IMR-90 (cell line): ENCODE measurements around the gene HYI. TPM values are rescaled to one million over a fixed set of nuclear protein-coding genes. Genes with fewer than 3 reads are reported as not detected.

ENCODE experiments used
- ATAC-seq: fragments of 200-7000 bp; cut with Tn5 transposase; 2 replicates; pipeline ENCODE4 v1.9.1; 2020; ENCODE audit warnings: low read depth, mild to moderate bottlenecking, moderate library complexity
- BruUV-seq: library from RNA; stranded (reverse); fragments of 400-500 nt; replicated peaks from 2 replicates; lab custom pipeline; 2021; lab: Mats Ljungman, UMichigan
- CTCF ChIA-PET: fragments of 300-600 bp; formaldehyde crosslinking; extraction: SDS; loops from one replicate; lab custom pipeline; 2021; ENCODE audit warnings: antibody characterized with exemption; lab: Yijun Ruan, JAX
- POLR2A ChIA-PET: fragments of 300-600 bp; sonication (Branson Sonifier 250); formaldehyde crosslinking; loops from one replicate; lab custom pipeline; 2022; ENCODE audit warnings: antibody characterized with exemption; ENCODE audit not compliant: unreplicated experiment; lab: Charles Lee
- DNase-seq: peaks from one replicate; pipeline ENCODE4 v3.0.0; 2013
- H2AFZ ChIP-seq: replicated peaks from 2 replicates; pipeline ENCODE3; 2013; ENCODE audit warnings: low read length, mild to moderate bottlenecking; ENCODE audit not compliant: poor library complexity
- H2AK5ac ChIP-seq: 2 replicates; pipeline ENCODE4 v1.6.1; 2013; ENCODE audit warnings: low read depth, low read length, inconsistent platforms
- H2AK9ac ChIP-seq: replicated peaks from 2 replicates; pipeline ENCODE3; 2013; ENCODE audit warnings: mild to moderate bottlenecking, low read depth, low read length, moderate library complexity; ENCODE audit not compliant: poor library complexity
- H2BK120ac ChIP-seq: 2 replicates; pipeline ENCODE4 v1.6.1; 2013; ENCODE audit warnings: low read depth, low read length, inconsistent platforms
- H2BK15ac ChIP-seq: 3 replicates; pipeline ENCODE4 v1.6.1; 2013; ENCODE audit warnings: low read depth, low read length, inconsistent platforms
- H2BK20ac ChIP-seq: 2 replicates; pipeline ENCODE4 v1.6.1; 2013; ENCODE audit warnings: low read depth, mild to moderate bottlenecking, inconsistent platforms, low read length, moderate library complexity
- H2BK5ac ChIP-seq: 2 replicates; pipeline ENCODE4 v1.6.1; 2013; ENCODE audit warnings: mild to moderate bottlenecking, low read depth, low read length, inconsistent platforms; ENCODE audit not compliant: poor library complexity, severe bottlenecking
- H3K14ac ChIP-seq: replicated peaks from 2 replicates; pipeline ENCODE4 v1.6.1; 2013; ENCODE audit warnings: low read depth, low read length, inconsistent platforms
- H3K18ac ChIP-seq: 2 replicates; pipeline ENCODE4 v1.6.1; 2013; ENCODE audit warnings: low read depth, low read length, control low read depth
- H3K23ac ChIP-seq: 2 replicates; pipeline ENCODE4 v1.6.1; 2013; ENCODE audit warnings: low read depth, low read length, inconsistent platforms
- H3K27ac ChIP-seq: 2 replicates; pipeline ENCODE4 v1.5.1; 2013; ENCODE audit warnings: mild to moderate bottlenecking, control low read depth, low read length; ENCODE audit not compliant: insufficient read depth
- H3K27me3 ChIP-seq: 2 replicates; pipeline ENCODE4 v1.6.1; 2013; ENCODE audit warnings: low read length; ENCODE audit not compliant: control insufficient read depth, insufficient read depth
- H3K36me3 ChIP-seq: 2 replicates; pipeline ENCODE4 v1.6.1; 2013; ENCODE audit warnings: low read length, mixed read lengths; ENCODE audit not compliant: control insufficient read depth, insufficient read depth
- H3K4ac ChIP-seq: 2 replicates; pipeline ENCODE4 v1.6.1; 2013; ENCODE audit warnings: low read depth, low read length, inconsistent platforms
- H3K4me1 ChIP-seq: 2 replicates; pipeline ENCODE4 v1.6.1; 2013; ENCODE audit warnings: low read length, mixed read lengths; ENCODE audit not compliant: control insufficient read depth, insufficient read depth
- H3K4me2 ChIP-seq: 2 replicates; pipeline ENCODE4 v1.6.1; 2013; ENCODE audit warnings: low read depth, mild to moderate bottlenecking, control low read depth, low read length, moderate library complexity
- H3K4me3 ChIP-seq: 2 replicates; pipeline ENCODE4 v1.5.1; 2013; ENCODE audit warnings: low read depth, mild to moderate bottlenecking, control low read depth, low read length, moderate library complexity; ENCODE audit not compliant: insufficient read depth
- H3K56ac ChIP-seq: 2 replicates; pipeline ENCODE4 v1.6.1; 2013; ENCODE audit warnings: low read length, inconsistent platforms; ENCODE audit not compliant: insufficient read depth; ENCODE audit errors: extremely low read depth
- H3K79me1 ChIP-seq, 2 experiments: 2 replicates each; pipeline ENCODE4 v1.6.1; 2013; ENCODE audit warnings: low read length in 2 of 2, inconsistent platforms in 1 of 2, low read depth in 1 of 2
- H3K9ac ChIP-seq: 2 replicates; pipeline ENCODE4 v1.6.1; 2013; ENCODE audit warnings: low read depth, low read length, control low read depth
- H3K9me1 ChIP-seq: 2 replicates; pipeline ENCODE4 v1.6.1; 2013; ENCODE audit warnings: low read length, inconsistent platforms; ENCODE audit not compliant: insufficient read depth
- H3K9me3 ChIP-seq: 2 replicates; pipeline ENCODE4 v1.6.1; 2013; ENCODE audit warnings: low read length; ENCODE audit not compliant: control insufficient read depth, insufficient read depth
- H4K20me1 ChIP-seq: 2 replicates; pipeline ENCODE4 v1.6.1; 2013; ENCODE audit warnings: low read length, inconsistent platforms; ENCODE audit not compliant: insufficient read depth
- H4K5ac ChIP-seq: 2 replicates; pipeline ENCODE4 v1.6.1; 2013; ENCODE audit warnings: mild to moderate bottlenecking, low read depth, low read length, control low read depth
- H4K8ac ChIP-seq, 2 experiments: 2 replicates each; pipeline ENCODE4 v1.6.1; 2013; ENCODE audit warnings: low read depth in 2 of 2, low read length in 2 of 2, control low read depth in 1 of 2, inconsistent platforms in 1 of 2
- H4K91ac ChIP-seq: 2 replicates; pipeline ENCODE4 v1.6.1; 2013; ENCODE audit warnings: low read depth, low read length, inconsistent platforms; ENCODE audit not compliant: insufficient read depth
- BHLHE40 ChIP-seq: fragments of 150-350 bp; IDR thresholded peaks from 2 replicates; pipeline ENCODE4 v1.6.1; 2016; ENCODE audit warnings: mild to moderate bottlenecking, low read depth, low read length
- CHD1 ChIP-seq: IDR thresholded peaks from 2 replicates; pipeline ENCODE4 v1.6.1; 2012; ENCODE audit warnings: low read depth, low read length, improper control_type of control experiment
- ELK1 ChIP-seq: fragments of 150-350 bp; IDR thresholded peaks from 2 replicates; pipeline ENCODE4 v1.6.1; 2016; ENCODE audit warnings: low read depth, mild to moderate bottlenecking, low read length, moderate library complexity, borderline replicate concordance
- FOS ChIP-seq: fragments of 150-350 bp; IDR thresholded peaks from 2 replicates; pipeline ENCODE4 v1.6.1; 2016; ENCODE audit warnings: low read depth, low read length
- MAZ ChIP-seq: IDR thresholded peaks from 2 replicates; pipeline ENCODE4 v1.6.1; 2012; ENCODE audit warnings: low read depth, mild to moderate bottlenecking, low read length, improper control_type of control experiment, moderate library complexity, borderline replicate concordance
- NFE2L2 ChIP-seq: fragments of 150-350 bp; IDR thresholded peaks from 2 replicates; pipeline ENCODE4 v1.6.1; 2016; ENCODE audit warnings: low read depth, mild to moderate bottlenecking, low read length
- RAD21 ChIP-seq: IDR thresholded peaks from 2 replicates; pipeline ENCODE4 v1.6.1; 2012; ENCODE audit warnings: low read length, improper control_type of control experiment
- RCOR1 ChIP-seq: IDR thresholded peaks from 2 replicates; pipeline ENCODE4 v1.6.1; 2012; ENCODE audit warnings: mild to moderate bottlenecking, low read length, improper control_type of control experiment; ENCODE audit not compliant: insufficient replicate concordance
- SMC3 ChIP-seq: fragments of 150-350 bp; IDR thresholded peaks from 2 replicates; pipeline ENCODE4 v1.6.1; 2016; ENCODE audit warnings: low read depth, mild to moderate bottlenecking, antibody characterized with exemption, low read length, moderate library complexity
- WGBS, 2 experiments: methylation state at CpG; one replicate each; pipeline versions ENCODE4 v1.1.5 to v1.1.7; 2013; ENCODE audit warnings: missing lambda C conversion rate in 2 of 2; ENCODE audit not compliant: insufficient read length in 1 of 2; ENCODE audit errors: extremely low coverage in 2 of 2; 5-methylcytosine and 5-hydroxymethylcytosine counted together
- dilution Hi-C: fragments of 300-500 bp; cut with HindIII; formaldehyde crosslinking; loops from one replicate; pipeline ENCODE4 v1.14.3; 2018; ENCODE audit warnings: low sequenced_read_pairs; ENCODE audit not compliant: unreplicated experiment
- in situ Hi-C: fragments of 300-500 bp; cut with MboI; formaldehyde crosslinking; loops from 3 replicates; pipeline ENCODE4 v1.14.3; 2019; ENCODE audit warnings: low sequenced_read_pairs, inconsistent platforms, mixed read lengths
- intact Hi-C: fragments of 100-400 bp; cut with micrococcal nuclease; formaldehyde crosslinking; loops from 2 replicates; pipeline ENCODE4 v1.10.0; 2022
- polyA plus RNA-seq, 3 experiments: library from polyadenylated mRNA; depleted of rRNA; stranded (reverse); fragments of >200 nt; gene quantifications; 2 replicates each; pipeline ENCODE4 v1.2.3, GENCODE V29; 2012; ENCODE audit warnings: low replicate concordance in 1 of 3
- total RNA-seq: library from RNA; depleted of rRNA; stranded (reverse); fragments of >200 nt; gene quantifications from 2 replicates; pipeline ENCODE4 v1.2.3, GENCODE V29; 2012

The HYI gene
- total and polyA plus RNA-seq, 2 of the 4 experiments (the other 2 are of a cell fraction), result 21.5 to 53.7 TPM

GRCh38 chr1:43436371-43436770, 17.4 kb downstream of the HYI start:
- Histone ChIP-seq H4K91ac (no peak overlapping the region), H3K4me2 (no peak overlapping the region), H3K14ac (no peak overlapping the region), H2BK5ac (no peak overlapping the region), H3K9me1 (peaks cover 7% of the 10 kb centered on the region), H4K8ac (no peak overlapping the region), H4K5ac (no peak overlapping the region), H3K36me3 (peaks cover 71% of the 10 kb centered on the region), H3K56ac (no peak overlapping the region), H3K4me3 (no peak overlapping the region), H3K9me3 (no peaks in the 10 kb centered on the region), H3K4ac (no peak overlapping the region), H2AK9ac (no peak overlapping the region), H3K23ac (no peak overlapping the region), H2AFZ (no peak overlapping the region), H3K4me1 (peaks cover 2% of the 10 kb centered on the region; the same call in 1 of the 2 replicates), H3K27me3 (no peaks in the 10 kb centered on the region), H2BK120ac (no peak overlapping the region), H2AK5ac (no peak overlapping the region), H3K79me1 (no peaks in the 10 kb centered on the region), H3K9ac (no peak overlapping the region), H2BK15ac (no peak overlapping the region), H3K18ac (no peak overlapping the region), H2BK20ac (no peak overlapping the region), H4K20me1 (no peaks in the 10 kb centered on the region), H3K27ac (no peak overlapping the region)
- TF ChIP-seq NFE2L2 (no peak), RCOR1 (no peak), FOS (no peak), MAZ (no peak), RAD21 (no peak), CHD1 (no peak), ELK1 (no peak), SMC3 (no peak), BHLHE40 (no peak)
- BruUV-seq, result no TSS peak
- ATAC-seq (peak; percentile 37), DNase-seq (no peak)
- ChIA-PET CTCF (interaction anchor here (0.6 kb wide), 1 partner anchor 60 kb away, joined by 4 read pairs; no protein-coding TSS in a partner anchor), POLR2A (no interaction called here)
- intact Hi-C loops, result no loop called here
- WGBS, 2 experiments, result 90% methylated on average over 2 of the region's 3 CpGs; no CpG with 5 or more reads in 1 of the 2 experiments
- dilution Hi-C loops, result no loop called here
- in situ Hi-C loops, result no loop called here
